ENCODE results near the gene SLC5A12.

Gene SLC5A12

GRCh38 chr11:26706181-26706580, 15.7 kb downstream of the SLC5A12 start:
- TF ChIP-seq POLR2A (IDR thresholded peaks at IDR 0.05; ENCODE audit: low read length), result no peak
- no peak for TF ChIP-seq GATA1 (IDR thresholded peaks at IDR 0.05; ENCODE audit: low read depth, low read length)
- no peak for DNase-seq

- TF ChIP-seq POLR2A (IDR thresholded peaks at IDR 0.05; ENCODE audit: low read length) (no peak), GATA1 (IDR thresholded peaks at IDR 0.05; ENCODE audit: low read depth, low read length) (no peak)
- no peak for DNase-seq
These were observed 17.6 kb downstream of the SLC5A12 start for GRCh38 chr11:26704249-26704648.

GRCh38 chr11:26703411-26704191, 18.3 kb downstream of the SLC5A12 start:
- DNase-seq, result no peak
- TF ChIP-seq POLR2A (IDR thresholded peaks at IDR 0.05; ENCODE audit: low read length) (no peak), GATA1 (IDR thresholded peaks at IDR 0.05; ENCODE audit: low read depth, low read length) (no peak)

GRCh38 chr11:26702406-26702805, 19.5 kb downstream of the SLC5A12 start:
- DNase-seq, result no peak
- TF ChIP-seq GATA1 (IDR thresholded peaks at IDR 0.05; ENCODE audit: low read depth, low read length) (no peak), POLR2A (IDR thresholded peaks at IDR 0.05; ENCODE audit: low read length) (no peak)

GRCh38 chr11:26700574-26701235, 21.2 kb downstream of the SLC5A12 start:
- DNase-seq, result no peak
- TF ChIP-seq POLR2A (IDR thresholded peaks at IDR 0.05; ENCODE audit: low read length), result no peak
- no peak for TF ChIP-seq GATA1 (IDR thresholded peaks at IDR 0.05; ENCODE audit: low read depth, low read length)

GRCh38 chr11:26698224-26698623, 23.6 kb downstream of the SLC5A12 start:
- no peak for DNase-seq
- TF ChIP-seq POLR2A (IDR thresholded peaks at IDR 0.05; ENCODE audit: low read length), result no peak

- DNase-seq, result no peak
- TF ChIP-seq POLR2A (IDR thresholded peaks at IDR 0.05; ENCODE audit: low read length) (no peak), GATA1 (IDR thresholded peaks at IDR 0.05; ENCODE audit: low read depth, low read length) (no peak)
These were observed 25.5 kb downstream of the SLC5A12 start for GRCh38 chr11:26696330-26696729.

GRCh38 chr11:26688701-26689100, 33.2 kb downstream of the SLC5A12 start:
- no peak for DNase-seq
- TF ChIP-seq GATA1 (IDR thresholded peaks at IDR 0.05; ENCODE audit: low read depth, low read length) (no peak), POLR2A (IDR thresholded peaks at IDR 0.05; ENCODE audit: low read length) (no peak)

GRCh38 chr11:26687351-26687750, 34.5 kb downstream of the SLC5A12 start:
- TF ChIP-seq GATA1 (IDR thresholded peaks at IDR 0.05; ENCODE audit: low read depth, low read length) (no peak), POLR2A (IDR thresholded peaks at IDR 0.05; ENCODE audit: low read length) (no peak)
- DNase-seq, result no peak

GRCh38 chr11:26677566-26677965, 44.3 kb downstream of the SLC5A12 start:
- TF ChIP-seq POLR2A (IDR thresholded peaks at IDR 0.05; ENCODE audit: low read length), result no peak
- TF ChIP-seq GATA1 (IDR thresholded peaks at IDR 0.05; ENCODE audit: low read depth, low read length), result no peak
- no peak for DNase-seq

GRCh38 chr11:26676641-26677040, 45.2 kb downstream of the SLC5A12 start:
- no peak for DNase-seq
- TF ChIP-seq GATA1 (IDR thresholded peaks at IDR 0.05; ENCODE audit: low read depth, low read length) (no peak), POLR2A (IDR thresholded peaks at IDR 0.05; ENCODE audit: low read length) (no peak)

GRCh38 chr11:26675233-26675928, 46.5 kb downstream of the SLC5A12 start:
- no peak for DNase-seq
- TF ChIP-seq GATA1 (IDR thresholded peaks at IDR 0.05; ENCODE audit: low read depth, low read length), result no peak
- TF ChIP-seq POLR2A (IDR thresholded peaks at IDR 0.05; ENCODE audit: low read length), result no peak

GRCh38 chr11:26665946-26666345, 55.9 kb downstream of the SLC5A12 start:
- DNase-seq, result no peak
- TF ChIP-seq POLR2A (IDR thresholded peaks at IDR 0.05; ENCODE audit: low read length) (no peak), GATA1 (IDR thresholded peaks at IDR 0.05; ENCODE audit: low read depth, low read length) (no peak)

- TF ChIP-seq POLR2A (IDR thresholded peaks at IDR 0.05; ENCODE audit: low read length), result no peak
- no peak for TF ChIP-seq GATA1 (IDR thresholded peaks at IDR 0.05; ENCODE audit: low read depth, low read length)
- DNase-seq, result no peak
These were observed 56.8 kb downstream of the SLC5A12 start for GRCh38 chr11:26665036-26665435.

All from erythroblast (primary cell).